KBM-7 (cell line): Measurements from ENCODE around the gene THEMIS2.

ENCODE experiments used
- DNase-seq: peaks from one replicate; pipeline ENCODE4 v3.0.0-alpha.2; 2015
- in situ Hi-C: fragments of 300-500 bp; cut with MboI; formaldehyde crosslinking; loops from 2 replicates; pipeline ENCODE4 v1.14.3; 2020; ENCODE audit warnings: low sequenced_read_pairs, low pct_unique_long_range_greater_than_20kb, mixed read lengths

Gene THEMIS2

DNA sequence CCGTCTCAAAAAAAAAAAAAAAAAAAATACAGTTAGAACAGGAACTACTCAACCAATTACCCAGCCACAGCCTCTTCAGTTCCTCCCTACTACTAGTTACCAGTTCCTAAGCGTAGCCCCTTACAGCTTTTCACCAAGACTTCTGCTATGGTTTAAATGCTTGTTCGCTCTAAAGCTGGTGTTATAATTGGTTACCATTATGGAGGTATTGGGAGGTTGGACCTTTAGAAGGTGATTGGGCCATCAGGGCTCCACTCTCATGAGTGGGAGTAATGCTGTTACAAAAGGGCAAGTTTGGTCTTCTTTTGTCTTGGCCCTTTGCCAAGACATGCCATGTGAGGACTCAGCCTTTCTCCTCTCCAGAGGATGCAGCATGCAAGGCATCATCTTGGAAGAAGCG is 59.4 kb downstream of the THEMIS2 start:
- peak; percentile 80 for DNase-seq
- in situ Hi-C loops: no loop called here

DNA sequence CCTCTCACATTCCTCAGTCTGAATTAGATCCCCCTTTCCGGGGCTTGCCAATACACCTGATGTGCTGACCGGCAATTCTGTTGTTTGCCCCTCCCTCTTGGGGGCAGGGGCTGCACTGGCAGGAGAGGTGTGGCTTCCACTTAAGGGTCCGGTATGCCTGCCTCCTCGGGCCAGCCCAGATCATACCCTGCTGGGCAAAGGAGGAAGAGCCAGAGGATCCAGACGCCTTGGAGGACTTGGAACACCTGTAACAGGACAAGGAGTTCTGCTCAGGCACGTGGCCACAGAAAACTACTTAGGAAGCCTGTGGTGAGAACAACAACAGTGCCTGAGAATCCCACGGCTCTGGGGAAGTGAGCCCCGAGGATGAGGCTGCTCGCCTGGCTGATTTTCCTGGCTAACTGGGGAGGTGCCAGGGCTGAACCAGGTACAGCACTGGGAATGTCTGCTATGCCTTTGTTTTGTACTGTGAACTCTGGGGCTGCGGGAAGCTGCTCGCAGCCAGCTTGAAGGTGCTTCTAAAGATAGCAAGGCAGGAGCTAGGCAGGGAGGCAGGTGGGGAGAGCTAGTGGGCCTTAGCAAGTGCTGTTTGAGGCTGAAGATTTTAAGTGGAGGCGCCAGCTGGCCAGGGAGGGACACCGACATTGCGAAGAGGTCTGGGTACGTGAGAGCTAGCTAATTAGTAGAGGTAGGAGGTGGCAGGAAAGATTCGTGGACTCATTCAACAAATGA is 62.6 kb downstream of the THEMIS2 start, which contains the start of gene SMPDL3B:
SMPDL3B (plus strand) TSS at position 183 of the 732 bp plus-strand sequence; CDS start at position 367, 184 bp downstream.
- peak; percentile 53 for DNase-seq
- in situ Hi-C loops: no loop called here

GRCh38 chr1:27935721-27936120 is 63.4 kb downstream of the THEMIS2 start:
- no peak for DNase-seq
- in situ Hi-C loops: no loop called here
